Epithelial cell of esophagus (primary cell): Measurements from ENCODE around the gene RBM15B.
"Not testable (repeated sequence)": the region's sequence is repeated elsewhere in the genome, so short reads cannot be mapped to it uniquely, and the experiment has no call there.

ENCODE experiments used
- DNase-seq: peaks from one replicate; pipeline ENCODE4 v3.0.0; 2010; ENCODE audit warnings: low read depth
- H3K4me3 ChIP-seq: 2 replicates; pipeline ENCODE4 v1.5.1; 2011; ENCODE audit warnings: mild to moderate bottlenecking, low read length, control low read depth
- TF ChIP-seq, protein P1 (sequence below): IDR thresholded peaks from 2 replicates; pipeline ENCODE4 v1.5.1; 2011; ENCODE audit warnings: low read depth, mild to moderate bottlenecking, low read length, control low read depth, inconsistent platforms; ENCODE audit not compliant: insufficient read depth; ENCODE audit errors: missing control alignments

Gene RBM15B

GRCh38 chr3:51362476-51362875, 28.6 kb upstream of the RBM15B start:
- DNase-seq: no peak
- no peak overlapping the region for H3K4me3 ChIP-seq
- TF ChIP-seq, protein P1, sequence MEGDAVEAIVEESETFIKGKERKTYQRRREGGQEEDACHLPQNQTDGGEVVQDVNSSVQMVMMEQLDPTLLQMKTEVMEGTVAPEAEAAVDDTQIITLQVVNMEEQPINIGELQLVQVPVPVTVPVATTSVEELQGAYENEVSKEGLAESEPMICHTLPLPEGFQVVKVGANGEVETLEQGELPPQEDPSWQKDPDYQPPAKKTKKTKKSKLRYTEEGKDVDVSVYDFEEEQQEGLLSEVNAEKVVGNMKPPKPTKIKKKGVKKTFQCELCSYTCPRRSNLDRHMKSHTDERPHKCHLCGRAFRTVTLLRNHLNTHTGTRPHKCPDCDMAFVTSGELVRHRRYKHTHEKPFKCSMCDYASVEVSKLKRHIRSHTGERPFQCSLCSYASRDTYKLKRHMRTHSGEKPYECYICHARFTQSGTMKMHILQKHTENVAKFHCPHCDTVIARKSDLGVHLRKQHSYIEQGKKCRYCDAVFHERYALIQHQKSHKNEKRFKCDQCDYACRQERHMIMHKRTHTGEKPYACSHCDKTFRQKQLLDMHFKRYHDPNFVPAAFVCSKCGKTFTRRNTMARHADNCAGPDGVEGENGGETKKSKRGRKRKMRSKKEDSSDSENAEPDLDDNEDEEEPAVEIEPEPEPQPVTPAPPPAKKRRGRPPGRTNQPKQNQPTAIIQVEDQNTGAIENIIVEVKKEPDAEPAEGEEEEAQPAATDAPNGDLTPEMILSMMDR: no peak

GRCh38 chr3:51368276-51368675, 22.8 kb upstream of the RBM15B start:
- not testable (repeated sequence) for H3K4me3 ChIP-seq

GRCh38 chr3:51371943-51372557, 19.0 kb upstream of the RBM15B start:
- peak; percentile 78 for DNase-seq
- no peak overlapping the region for H3K4me3 ChIP-seq
- TF ChIP-seq, protein P1: peak; percentile 83

More at GRCh38 chr3:51368276-51368675, 22.8 kb upstream of the RBM15B start:
- DNase-seq: not testable (repeated sequence)

DNA sequence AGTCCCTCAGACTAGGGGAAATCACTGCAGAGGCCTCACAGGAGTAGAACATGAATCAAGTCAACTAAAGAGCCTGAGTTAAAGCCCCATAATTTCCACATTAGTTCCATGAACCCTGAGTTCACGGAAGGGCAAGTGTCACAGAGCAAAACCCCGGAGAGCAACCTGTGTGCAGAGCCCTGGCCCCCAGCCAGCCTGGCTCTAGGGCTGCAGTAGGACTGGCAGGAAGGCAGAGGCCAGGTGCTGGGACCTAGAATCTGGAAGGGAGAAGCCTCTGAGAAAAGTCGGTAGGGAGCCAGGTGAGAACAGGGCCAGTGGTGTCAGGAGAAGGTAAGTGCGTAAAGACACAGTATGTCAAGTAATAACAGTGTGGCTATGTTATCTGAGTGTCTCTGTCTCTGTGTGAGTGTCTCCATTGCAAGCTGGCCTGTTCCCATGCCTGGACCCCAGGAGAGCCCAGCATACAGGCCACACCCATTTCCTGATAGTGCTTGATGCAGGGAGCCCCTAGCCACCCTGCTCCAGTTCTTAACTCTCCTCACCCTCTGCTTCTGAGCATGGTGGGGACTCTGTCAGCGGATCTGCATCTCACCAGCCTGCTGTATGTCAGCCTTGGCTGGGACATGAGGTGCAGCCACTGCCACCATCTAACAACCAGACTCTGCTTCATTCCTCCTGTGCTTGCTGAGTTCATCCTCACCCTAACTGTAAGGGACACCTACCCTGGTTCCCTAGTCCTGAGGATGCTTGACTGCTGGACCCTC, 17.2 kb upstream of the RBM15B start:
- H3K4me3 ChIP-seq: no peak overlapping the region
- no peak for DNase-seq
- TF ChIP-seq, protein P1: no peak

DNA sequence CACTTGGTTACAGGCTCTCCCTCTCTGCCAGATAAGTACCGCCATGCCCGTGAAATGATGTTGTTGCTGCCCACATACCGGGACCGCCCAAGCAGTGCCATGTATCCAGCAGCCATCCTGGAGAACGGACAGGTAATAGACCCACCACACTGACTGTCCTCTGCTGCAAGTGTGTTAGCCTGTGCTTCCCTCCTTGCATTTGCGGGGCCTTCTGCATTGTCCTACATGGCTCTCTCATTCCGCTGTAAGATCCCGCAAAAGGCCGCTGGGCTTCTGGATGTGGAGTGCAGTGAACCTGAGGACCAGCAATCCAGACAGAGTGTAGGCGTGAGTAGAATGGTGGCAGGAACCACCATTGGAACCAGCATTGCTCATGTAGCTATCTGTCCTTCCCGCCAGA, 16.6 kb upstream of the RBM15B start:
- TF ChIP-seq, protein P1: no peak
- DNase-seq: no peak
- H3K4me3 ChIP-seq: no peak overlapping the region

DNA sequence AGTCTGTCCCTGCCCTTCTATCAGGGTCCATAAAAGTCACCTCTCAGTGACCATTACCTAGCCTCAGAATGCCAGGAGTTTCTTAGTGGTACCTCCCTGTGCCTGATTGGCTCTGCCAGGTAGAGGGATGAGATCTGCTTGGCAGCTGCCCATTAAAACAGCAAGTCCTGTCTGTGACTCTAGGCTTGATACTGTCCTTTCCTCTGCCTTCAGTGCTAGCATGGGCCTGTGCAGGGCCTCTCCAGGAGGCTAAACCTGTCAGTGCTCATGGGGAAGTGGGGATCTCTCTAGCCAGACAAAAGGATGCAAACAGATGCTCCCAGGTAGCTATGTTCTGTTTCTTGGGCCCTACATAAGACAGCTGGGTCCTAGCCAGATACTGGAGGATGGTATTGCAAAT, 15.9 kb upstream of the RBM15B start:
- TF ChIP-seq, protein P1: no peak
- no peak for DNase-seq
- no peak overlapping the region for H3K4me3 ChIP-seq

GRCh38 chr3:51375571-51375970, 15.5 kb upstream of the RBM15B start:
- no peak for DNase-seq
- TF ChIP-seq, protein P1: no peak
- H3K4me3 ChIP-seq: no peak overlapping the region
